ENCODE data around the gene NKD1. TPM values are rescaled to one million over a fixed set of nuclear protein-coding genes. Genes with fewer than 3 reads are reported as not detected.

Gene NKD1
- total and polyA plus RNA-seq, 7 donors = under 0.01 to 18.0 (median 6.7) TPM

GRCh38 chr16:50552476-50553101 is 4.4 kb downstream of the NKD1 start:
- H3K4me1 ChIP-seq = peaks cover 0 to 44% (median 20%) of the 10 kb centered on the region in 4 donors

GRCh38 chr16:50553182-50553710 is 5.0 kb downstream of the NKD1 start:
- no peak for DNase-seq
- Histone ChIP-seq H3K27me3 (no peaks in the 10 kb centered on the region), H3K4me1 (peaks cover 0 to 44% (median 19%) of the 10 kb centered on the region in 4 donors), H3K4me3 (no peak overlapping the region), H3K27ac (peak overlapping the region in 2 of 4 donors; percentile 7 to 80), H3K9me3 (no peaks in the 10 kb centered on the region), H3K36me3 (peaks cover 0 to 15% (median 2%) of the 10 kb centered on the region in 4 donors)
- intact Hi-C loops (cut with DNase I) = no loop called here
- WGBS, 2 donors = 86 to 89% methylated on average over 7 of the region's 7 CpGs
- TF ChIP-seq POLR2A (IDR thresholded peaks at IDR 0.05) = no peak

More at GRCh38 chr16:50552476-50553101, 4.4 kb downstream of the NKD1 start:
- TF ChIP-seq CTCF (IDR thresholded peaks at IDR 0.05) (no peak), POLR2AphosphoS5 (IDR thresholded peaks at IDR 0.05) (no peak), EP300 (IDR thresholded peaks at IDR 0.05) (no peak), POLR2A (IDR thresholded peaks at IDR 0.05) (no peak)
- H3K36me3 ChIP-seq = peaks cover 0 to 15% (median 2%) of the 10 kb centered on the region in 4 donors
- 78 to 91% methylated on average over 7 of the region's 7 CpGs for WGBS, 2 donors
- peak overlapping the region in 2 of 4 donors; percentile 7 to 52 for H3K27ac ChIP-seq
- no peaks in the 10 kb centered on the region for H3K27me3 ChIP-seq
- intact Hi-C loops (cut with DNase I) = no loop called here
- no peak overlapping the region for H3K4me3 ChIP-seq
- no peaks in the 10 kb centered on the region for H3K9me3 ChIP-seq
- no peak for DNase-seq

- Histone ChIP-seq H3K9me3 (no peaks in the 10 kb centered on the region), H3K4me1 (peaks cover 0 to 41% (median 16%) of the 10 kb centered on the region in 4 donors), H3K4me3 (no peak overlapping the region), H3K36me3 (peaks cover 0 to 15% (median 2%) of the 10 kb centered on the region in 4 donors), H3K27ac (peak overlapping the region in 1 of 4 donors; percentile 80), H3K27me3 (no peaks in the 10 kb centered on the region)
- no peak for DNase-seq
- intact Hi-C loops (cut with DNase I) = no loop called here
- WGBS, 2 donors = 89 to 92% methylated on average over 7 of the region's 7 CpGs
- TF ChIP-seq POLR2A (IDR thresholded peaks at IDR 0.05) (no peak), CTCF (IDR thresholded peaks at IDR 0.05) (no peak), POLR2AphosphoS5 (IDR thresholded peaks at IDR 0.05) (no peak), EP300 (IDR thresholded peaks at IDR 0.05) (no peak)
Measured at GRCh38 chr16:50553731-50554360, 5.7 kb downstream of the NKD1 start.

GRCh38 chr16:50555269-50555875 is 7.2 kb downstream of the NKD1 start:
- WGBS, 2 donors = 94 to 95% methylated on average over 10 of the region's 10 CpGs
- DNase-seq = no peak
- Histone ChIP-seq H3K9me3 (no peaks in the 10 kb centered on the region), H3K36me3 (peaks cover 0 to 19% (median 3%) of the 10 kb centered on the region in 4 donors), H3K27ac (peak overlapping the region; percentile 19 to 80 (median 42)), H3K4me3 (no peak overlapping the region), H3K4me1 (peaks cover 0 to 26% (median 3%) of the 10 kb centered on the region in 4 donors), H3K27me3 (no peaks in the 10 kb centered on the region)
- intact Hi-C loops (cut with DNase I) = no loop called here
- TF ChIP-seq POLR2AphosphoS5 (IDR thresholded peaks at IDR 0.05) (no peak), CTCF (IDR thresholded peaks at IDR 0.05) (no peak), POLR2A (IDR thresholded peaks at IDR 0.05) (no peak)

Data from sigmoid colon (tissue), 7 donors.